GM18951 (cell line): ENCODE results near the gene KLK10.

Experiments
- POLR2A ChIP-seq: IDR thresholded peaks from 4 replicates; pipeline ENCODE4 v1.6.1; 2011; ENCODE audit warnings: mild to moderate bottlenecking; ENCODE audit not compliant: insufficient read length, insufficient read depth; ENCODE audit errors: extremely low read depth
- in situ Hi-C: fragments of 300-500 bp; cut with MboI; formaldehyde crosslinking; loops from one replicate; pipeline ENCODE4 v1.12.0; 2022; ENCODE audit warnings: low sequenced_read_pairs, mixed read lengths, inconsistent platforms; ENCODE audit not compliant: unreplicated experiment

KLK10 gene

DNA sequence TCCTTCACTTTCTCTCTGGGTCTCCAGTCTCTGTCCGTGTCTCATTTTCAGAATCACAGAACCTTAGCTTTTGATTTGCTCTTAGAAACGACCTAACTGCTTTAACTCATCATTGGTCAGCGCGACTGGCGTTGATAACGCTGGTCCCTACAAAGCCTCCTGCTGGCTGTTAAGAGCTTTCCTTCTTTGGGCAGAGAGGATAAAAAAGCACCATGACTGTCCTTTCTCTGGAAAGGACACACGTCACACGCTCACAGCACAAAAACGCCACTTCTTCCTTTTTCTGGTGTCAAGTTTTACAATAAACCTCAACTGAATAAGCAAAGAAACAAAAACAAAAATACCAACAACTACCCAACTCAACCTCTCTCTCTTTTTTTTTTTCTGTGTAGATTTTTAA, 17.0 kb upstream of the KLK10 start:
- in situ Hi-C loops = no loop called here
- no peak for TF ChIP-seq POLR2A

DNA sequence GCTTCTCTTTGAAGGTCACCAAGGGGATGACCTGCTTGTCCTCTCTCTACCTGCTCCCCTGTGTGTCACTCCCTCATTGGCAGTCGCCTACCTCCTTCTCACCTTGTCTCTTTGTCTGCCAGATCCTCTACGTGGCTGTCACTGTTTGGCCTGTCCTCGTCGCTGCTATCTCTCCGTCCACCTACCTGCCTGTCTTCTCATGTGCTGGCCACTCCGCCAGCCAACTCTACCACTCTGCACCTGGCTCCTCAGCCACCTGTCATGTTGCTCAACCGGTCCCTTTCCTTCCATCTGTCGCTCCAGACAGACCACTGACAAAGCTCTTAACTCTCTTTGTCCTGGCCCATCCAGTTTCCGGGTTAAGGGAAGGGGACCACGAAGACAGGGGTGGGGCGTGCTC, 15.2 kb upstream of the KLK10 start, which contains the start of gene KLK12:
TSS of gene KLK12 (minus strand) at position 299 of the 400 bp plus-strand sequence. CDS start 381 bp downstream, outside the sequence.
- in situ Hi-C loops = no loop called here

DNA sequence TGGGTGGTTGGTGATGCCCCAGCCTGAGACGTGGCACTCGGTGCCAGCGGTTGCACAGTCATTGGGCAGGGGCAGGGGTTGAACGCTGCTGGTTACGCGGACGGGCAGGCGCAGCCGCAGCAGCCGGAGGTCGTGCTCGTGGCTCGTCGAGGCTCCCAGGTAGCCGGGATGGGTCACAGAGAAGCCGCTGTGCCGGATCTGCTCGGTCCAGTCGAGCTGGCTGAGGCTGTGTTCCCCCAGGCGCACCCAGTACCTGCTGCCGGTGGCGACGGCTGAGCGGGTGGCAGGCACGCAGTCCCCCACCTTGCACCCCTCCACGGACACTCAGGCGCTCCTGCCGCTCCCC, 12.3 kb upstream of the KLK10 start:
- TF ChIP-seq POLR2A = no peak
- in situ Hi-C loops = no loop called here

More for the DNA sequence above, 15.2 kb upstream of the KLK10 start, which contains the start of gene KLK12:
- no peak for TF ChIP-seq POLR2A

DNA sequence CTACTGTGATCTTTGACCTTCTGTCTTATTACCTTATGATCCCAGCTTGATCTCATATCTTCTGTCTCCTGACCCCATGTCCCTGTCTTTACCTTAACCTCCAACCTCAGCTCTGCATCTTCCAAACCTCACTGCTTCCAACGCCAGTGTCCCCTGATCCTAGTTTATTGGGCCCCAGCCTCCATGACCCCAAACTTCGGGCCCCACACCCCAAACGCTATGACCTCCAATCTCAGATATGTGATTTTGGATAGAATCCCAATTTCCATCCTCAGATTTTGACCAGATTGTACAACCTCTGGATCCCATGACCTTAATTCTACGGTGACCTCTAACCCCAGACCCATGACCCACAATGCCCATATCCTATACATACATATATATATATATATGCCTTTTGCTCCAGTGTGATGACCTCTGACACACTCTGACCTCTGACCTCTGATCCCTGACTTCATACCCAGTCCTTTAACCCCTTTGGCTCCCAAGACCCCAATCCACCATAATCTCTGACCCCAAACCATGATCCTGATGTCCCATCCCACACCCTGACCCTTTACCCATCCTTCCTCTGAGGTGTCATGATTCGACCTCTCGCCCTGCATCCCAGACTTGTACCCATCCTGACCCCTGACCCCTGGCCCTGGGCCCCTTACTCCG, 11.8 kb upstream of the KLK10 start:
- in situ Hi-C loops = no loop called here
- no peak for TF ChIP-seq POLR2A

DNA sequence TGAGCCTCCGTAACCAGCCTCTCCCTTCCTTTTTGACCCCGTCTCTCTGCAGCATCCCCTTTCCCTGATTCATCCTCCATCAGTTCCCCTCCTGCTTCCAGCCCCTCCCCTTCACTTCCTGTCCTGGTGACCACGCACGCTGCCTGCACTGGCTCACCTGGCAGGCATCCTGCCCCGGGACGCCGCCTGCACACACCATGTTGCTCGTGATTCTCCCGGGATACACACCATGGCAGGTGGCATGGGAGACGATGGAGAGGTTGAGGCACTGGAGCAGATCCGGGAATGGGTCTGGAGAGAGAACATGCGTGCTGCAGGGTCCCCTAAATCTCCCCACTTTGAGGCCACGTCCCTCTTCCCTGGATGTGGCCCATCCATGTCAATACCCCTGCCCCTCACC, 11.1 kb upstream of the KLK10 start:
- no peak for TF ChIP-seq POLR2A
- in situ Hi-C loops = no loop called here

DNA sequence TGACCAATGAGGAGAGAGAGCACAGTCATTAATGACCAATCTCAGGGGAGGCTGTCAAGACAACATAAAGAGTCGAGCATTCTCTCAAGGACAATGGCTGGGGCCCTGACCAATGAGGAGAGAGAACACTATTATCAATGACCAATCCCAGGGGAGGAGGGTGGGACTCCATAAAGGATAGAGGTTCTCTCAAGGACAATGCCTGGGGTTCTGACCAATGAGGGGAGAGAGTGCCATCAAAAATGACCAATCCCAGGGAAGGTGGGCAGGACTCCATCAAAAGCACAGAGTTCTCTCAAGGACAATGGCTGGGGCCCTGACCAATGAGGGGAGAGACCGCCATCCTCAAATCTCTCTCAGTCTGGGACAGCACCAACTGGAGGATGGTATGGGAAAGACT, 10.2 kb upstream of the KLK10 start:
- in situ Hi-C loops = no loop called here
- TF ChIP-seq POLR2A = no peak

DNA sequence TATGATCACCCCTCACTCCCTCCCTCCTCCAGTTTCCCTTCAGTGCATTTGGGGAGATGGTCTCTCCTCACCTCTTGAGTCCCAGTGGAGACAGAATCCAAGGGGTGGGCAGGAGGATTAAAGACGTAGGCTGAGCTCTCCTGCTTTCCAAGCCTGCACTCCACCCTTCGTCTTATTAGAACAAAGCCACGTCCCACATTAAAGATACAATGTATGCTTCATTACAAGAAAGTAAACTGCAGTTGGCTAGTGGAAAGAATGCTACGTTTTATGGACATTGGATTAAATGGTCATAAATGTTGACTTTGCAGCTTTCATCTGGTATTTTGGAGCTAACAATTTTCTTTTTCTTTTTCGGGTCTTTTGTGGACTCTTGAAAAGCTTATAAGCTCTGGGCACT, 8.4 kb upstream of the KLK10 start:
- TF ChIP-seq POLR2A = no peak
- in situ Hi-C loops = no loop called here

DNA sequence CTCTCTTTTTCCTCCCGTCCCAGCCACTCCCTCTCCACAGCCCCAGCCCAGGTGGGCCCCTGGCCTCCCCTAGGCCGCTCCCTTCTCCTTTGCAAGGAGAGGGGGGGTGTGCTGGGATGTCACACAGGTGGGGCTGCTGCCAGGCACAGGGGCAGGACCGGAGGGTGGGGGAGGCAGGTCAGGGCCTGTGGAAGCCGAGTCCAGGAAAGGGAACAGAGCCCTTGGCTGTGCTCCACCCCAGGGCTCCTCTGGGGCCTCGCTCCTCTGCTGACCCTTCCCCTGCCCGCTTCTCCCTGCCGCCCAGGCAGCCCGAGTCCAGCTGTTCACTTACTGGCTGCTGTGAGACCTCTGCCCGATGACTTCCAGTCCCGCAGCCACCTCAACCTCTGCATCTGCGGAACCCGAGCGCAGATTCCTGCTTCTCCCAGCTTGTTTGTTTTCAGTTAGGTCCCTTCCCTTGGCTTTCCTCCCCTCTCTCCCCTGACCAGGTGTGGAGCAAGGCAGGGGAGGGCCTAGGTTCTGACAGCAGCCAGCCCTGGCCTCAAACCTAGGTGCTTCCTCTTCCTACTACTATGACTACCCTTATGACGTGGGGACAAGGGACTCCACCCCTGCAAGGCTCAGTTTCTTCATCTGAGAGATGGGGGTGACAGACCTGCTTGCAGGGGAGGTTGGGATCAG, 7.8 kb upstream of the KLK10 start:
- TF ChIP-seq POLR2A = no peak
- in situ Hi-C loops = no loop called here

DNA sequence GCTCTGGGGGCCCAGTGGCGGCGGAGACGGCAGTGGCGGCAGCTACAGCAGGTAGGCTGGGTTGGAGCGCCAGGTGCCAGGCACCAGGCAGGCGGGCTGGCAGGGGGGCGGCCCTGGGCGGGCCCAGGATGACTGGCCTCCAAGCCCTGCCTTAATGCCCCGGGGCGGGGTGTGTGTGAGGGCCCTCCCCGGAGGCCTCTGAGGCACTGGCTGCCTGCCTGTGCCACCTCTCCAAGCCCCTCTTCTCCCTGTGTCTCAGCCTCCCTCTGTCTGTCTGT, 7.0 kb upstream of the KLK10 start, which contains the start of gene KLK11:
TSS of gene KLK11 (minus strand) at position 63 of the 278 bp plus-strand sequence. CDS start 985 bp downstream, outside the sequence.
- in situ Hi-C loops = no loop called here
- no peak for TF ChIP-seq POLR2A

DNA sequence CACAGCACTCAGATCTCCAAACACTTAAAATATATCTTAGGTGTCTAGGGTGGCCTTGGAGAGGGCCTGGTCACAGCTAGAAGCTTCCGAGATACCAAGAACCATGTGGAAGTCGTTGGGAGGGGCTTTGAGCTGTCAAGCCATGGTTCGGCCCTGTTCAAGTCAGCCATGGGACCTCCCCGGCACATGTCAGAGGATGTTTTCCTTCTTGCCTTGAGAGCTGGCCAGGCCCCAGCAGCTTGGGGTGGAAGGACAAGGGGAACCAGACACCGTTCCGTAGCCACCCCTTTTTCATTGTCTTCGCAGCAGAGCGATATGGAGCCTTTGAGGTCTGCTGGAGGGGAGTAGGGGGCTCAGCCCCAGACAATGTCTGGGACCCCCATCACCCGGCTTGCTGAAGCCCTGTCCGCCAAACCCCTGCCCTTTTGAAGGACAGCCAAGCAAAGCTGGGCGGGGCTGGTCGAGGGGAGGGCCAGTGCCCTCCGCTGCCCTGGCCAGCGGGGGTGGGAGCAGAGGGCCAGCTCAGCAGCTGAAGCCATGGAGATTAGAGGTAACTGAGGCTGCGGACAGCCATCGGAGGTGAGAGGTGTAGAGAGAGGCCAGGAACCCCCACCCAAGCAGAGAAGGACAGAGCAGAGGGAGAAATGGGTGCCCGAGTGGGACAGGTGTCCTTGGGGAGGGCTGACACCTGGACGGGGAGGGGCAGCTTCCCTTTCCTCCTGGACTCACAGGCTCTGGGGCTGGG, 6.5 kb upstream of the KLK10 start:
- in situ Hi-C loops = no loop called here

DNA sequence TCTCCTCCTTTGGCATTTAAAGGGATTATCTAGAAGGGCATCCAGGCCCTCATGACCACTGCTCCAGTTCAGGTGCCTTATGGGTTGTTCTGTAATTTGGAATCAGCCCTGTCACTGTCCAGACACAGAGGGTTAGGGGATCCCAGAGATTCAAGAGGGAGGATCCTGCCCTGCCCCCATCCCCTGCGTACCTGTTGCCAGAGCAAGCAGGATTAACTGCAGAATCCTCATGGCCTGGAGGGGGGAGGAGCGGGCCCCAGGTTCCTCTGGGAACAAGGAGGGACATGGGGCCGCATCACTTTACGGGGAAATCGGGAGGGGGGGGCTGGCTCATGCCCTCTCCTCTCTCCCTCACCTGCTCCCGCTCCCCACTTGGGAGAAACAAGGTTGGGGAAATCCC, 5.9 kb upstream of the KLK10 start:
- in situ Hi-C loops = no loop called here
- no peak for TF ChIP-seq POLR2A

More for the DNA sequence above, 6.5 kb upstream of the KLK10 start:
- TF ChIP-seq POLR2A = no peak

DNA sequence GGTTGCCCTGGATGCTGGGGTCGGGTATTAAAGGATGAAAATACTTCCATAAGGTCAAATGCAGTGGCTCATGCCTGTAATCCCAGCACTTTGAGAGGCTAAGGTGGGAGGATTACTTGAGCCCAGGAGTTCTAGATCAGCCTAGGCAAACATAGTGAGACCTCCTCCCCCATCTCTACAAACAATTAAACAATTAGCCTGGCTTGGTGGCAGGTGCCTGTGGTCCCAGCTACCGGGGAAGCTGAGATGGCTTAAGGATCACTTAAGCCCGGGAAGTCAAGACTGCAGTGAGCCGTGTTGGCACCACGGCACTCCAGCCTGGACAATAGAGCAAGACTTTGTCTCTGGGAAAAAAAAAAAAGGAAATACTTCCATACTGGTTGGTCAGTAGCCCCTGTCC, 5.4 kb upstream of the KLK10 start:
- in situ Hi-C loops = no loop called here
- no peak for TF ChIP-seq POLR2A

DNA sequence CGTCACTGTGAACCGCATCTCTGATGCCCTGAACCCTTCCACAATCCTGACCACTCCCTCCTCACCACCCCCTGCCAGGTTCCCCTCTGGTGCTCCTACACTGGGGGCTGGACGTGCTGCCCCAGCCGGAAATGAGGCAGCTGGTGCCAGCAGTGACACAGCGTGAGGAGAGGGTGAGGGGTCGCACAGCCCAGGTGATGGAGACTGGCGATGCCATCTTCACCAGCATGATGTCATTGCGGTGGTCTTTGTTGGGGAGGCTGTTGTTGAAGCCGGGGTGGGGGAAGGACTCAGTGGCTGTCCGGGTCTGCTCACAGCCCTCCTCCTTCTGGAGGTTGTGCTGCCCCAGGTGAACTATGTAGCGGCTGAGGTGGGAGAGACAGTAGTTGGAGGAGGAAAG, 4.4 kb upstream of the KLK10 start:
- TF ChIP-seq POLR2A = no peak
- in situ Hi-C loops = no loop called here

DNA sequence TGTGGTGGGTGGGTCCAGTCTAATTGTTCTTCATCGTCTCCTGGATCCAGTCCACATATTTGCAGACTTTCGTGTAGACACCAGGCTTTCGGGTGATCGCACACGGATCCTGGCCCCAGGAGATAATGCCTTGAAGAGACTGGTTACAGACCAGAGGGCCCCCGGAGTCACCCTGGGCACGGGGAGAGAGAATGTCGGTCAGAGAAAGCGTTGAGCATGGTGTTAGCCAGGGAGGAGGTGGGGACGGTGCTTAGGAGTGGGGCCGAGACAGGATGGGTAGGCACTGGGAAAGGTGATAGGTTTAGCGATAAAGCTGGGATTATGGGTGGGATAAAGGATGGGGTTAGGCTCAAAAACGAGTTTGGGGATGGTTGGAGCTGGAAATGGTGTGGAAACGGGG, 3.0 kb upstream of the KLK10 start:
- in situ Hi-C loops = no loop called here
- no peak for TF ChIP-seq POLR2A

DNA sequence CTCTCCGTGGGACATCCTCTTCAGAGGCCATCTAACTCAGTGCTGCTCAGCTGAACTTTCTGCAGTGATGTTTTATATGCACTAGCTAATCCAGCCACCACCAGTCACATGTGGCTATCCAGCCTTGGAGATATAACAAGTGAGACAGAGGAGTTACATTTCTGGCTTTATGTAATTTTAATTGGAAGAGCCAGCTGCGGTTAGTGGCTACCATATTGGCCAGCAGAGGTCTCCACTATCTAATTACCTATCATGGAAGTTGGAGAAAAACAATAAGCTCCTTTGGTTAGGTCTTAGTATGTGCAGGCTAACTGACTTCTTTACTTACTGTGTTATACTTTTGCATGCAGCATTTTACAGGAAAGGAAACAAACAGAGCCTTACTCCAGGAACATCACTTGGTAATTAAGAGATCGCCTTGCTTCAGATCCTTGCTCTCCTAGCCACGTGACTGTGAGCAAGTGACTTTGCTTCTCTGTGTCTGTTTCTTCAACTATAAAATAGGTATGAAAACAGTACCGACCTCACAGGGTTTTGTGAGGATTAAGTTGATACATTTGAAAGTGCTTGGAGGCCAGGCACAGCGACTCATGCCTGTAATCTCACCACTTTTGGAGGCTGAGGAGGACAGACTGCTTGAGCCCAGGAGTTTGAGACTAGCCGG, 1.6 kb upstream of the KLK10 start:
- no peak for TF ChIP-seq POLR2A
- in situ Hi-C loops = no loop called here
